ENCODE data around the gene ELAC1. TPM values are rescaled to one million over a fixed set of nuclear protein-coding genes. Genes with fewer than 3 reads are reported as not detected.
A peak's percentile ranks its signal among the peaks of the same experiment; 100 is the strongest.

ELAC1 gene
- polyA plus RNA-seq, 2 donors = 3.1 to 4.0 TPM

- Histone ChIP-seq H3K36me3 (ENCODE audit: control insufficient read depth in 2 of 2, insufficient read depth in 2 of 2, low read length in 1 of 2) (peaks cover 0 to 2% of the 10 kb centered on the region in 2 donors), H3K9me3 (ENCODE audit: control insufficient read depth in 2 of 2, insufficient read depth in 1 of 2, low read depth in 1 of 2, low read length in 1 of 2) (no peaks in the 10 kb centered on the region), H3K27ac (ENCODE audit: low read depth in 2 of 2, low read length in 1 of 2) (peak within 1 kb of the TSS; percentile 99), H3K27me3 (ENCODE audit: control insufficient read depth in 1 of 2, insufficient read depth in 2 of 2, low read length in 2 of 2) (no peaks in the 10 kb centered on the region), H3K4me1 (ENCODE audit: control insufficient read depth in 2 of 2, insufficient read depth in 2 of 2, low read length in 1 of 2) (peaks cover 3% of the 10 kb centered on the region in 2 donors), H3K4me3 (ENCODE audit: low read depth in 1 of 2, low read length in 2 of 2) (peak within 1 kb of the TSS; percentile 95 to 98)
- 0 to 1% methylated on average over 58 to 79 of the region's 79 CpGs for WGBS, 2 donors
Measured at GRCh38 chr18:51029694-51030536, 62.1 kb downstream of the ELAC1 start, which contains the start of gene SMAD4. Gene SMAD4 (plus strand): TSS chr18:51030213. CDS start chr18:51047047, 16,834 bp downstream.

GRCh38 chr18:51030537-51031258, 62.9 kb downstream of the ELAC1 start:
- WGBS, 2 donors = 1% methylated on average over 56 to 66 of the region's 66 CpGs
- Histone ChIP-seq H3K4me1 (ENCODE audit: control insufficient read depth in 2 of 2, insufficient read depth in 2 of 2, low read length in 1 of 2) (peaks cover 3% of the 10 kb centered on the region in 2 donors), H3K9me3 (ENCODE audit: control insufficient read depth in 2 of 2, insufficient read depth in 1 of 2, low read depth in 1 of 2, low read length in 1 of 2) (no peaks in the 10 kb centered on the region), H3K4me3 (ENCODE audit: low read depth in 1 of 2, low read length in 2 of 2) (peak overlapping the region; percentile 95 to 98), H3K36me3 (ENCODE audit: control insufficient read depth in 2 of 2, insufficient read depth in 2 of 2, low read length in 1 of 2) (peaks cover 0 to 2% of the 10 kb centered on the region in 2 donors), H3K27me3 (ENCODE audit: control insufficient read depth in 1 of 2, insufficient read depth in 2 of 2, low read length in 2 of 2) (no peaks in the 10 kb centered on the region), H3K27ac (ENCODE audit: low read depth in 2 of 2, low read length in 1 of 2) (peak overlapping the region; percentile 99)

DNA sequence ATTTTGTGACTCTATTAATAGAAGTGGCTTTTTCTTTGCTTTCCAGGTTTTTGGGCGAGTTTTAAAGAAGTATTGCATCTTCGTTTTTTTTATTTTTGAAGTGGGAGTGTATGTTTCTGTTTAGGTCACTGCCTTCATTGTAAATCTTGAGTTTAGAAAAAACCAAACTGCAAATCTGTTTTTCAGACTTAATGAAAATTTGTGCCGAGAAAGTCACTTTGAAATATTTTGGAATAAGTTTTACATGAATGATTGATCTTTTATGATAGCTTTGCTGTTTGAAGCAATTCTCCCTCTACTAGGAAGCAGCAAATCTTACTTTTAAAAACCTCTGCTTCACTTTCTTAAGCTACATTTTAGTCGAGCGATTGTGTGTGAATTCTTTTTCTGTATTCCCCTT, 64.4 kb downstream of the ELAC1 start:
- H3K36me3 ChIP-seq (ENCODE audit: control insufficient read depth in 2 of 2, insufficient read depth in 2 of 2, low read length in 1 of 2) = no peaks in the 10 kb centered on the region
- H3K27me3 ChIP-seq (ENCODE audit: control insufficient read depth in 1 of 2, insufficient read depth in 2 of 2, low read length in 2 of 2) = no peaks in the 10 kb centered on the region
- H3K9me3 ChIP-seq (ENCODE audit: control insufficient read depth in 2 of 2, insufficient read depth in 1 of 2, low read depth in 1 of 2, low read length in 1 of 2) = no peaks in the 10 kb centered on the region
- H3K4me3 ChIP-seq (ENCODE audit: low read depth in 1 of 2, low read length in 2 of 2) = peak overlapping the region in 1 of 2 donors; percentile 13
- H3K27ac ChIP-seq (ENCODE audit: low read depth in 2 of 2, low read length in 1 of 2) = no peak overlapping the region
- H3K4me1 ChIP-seq (ENCODE audit: control insufficient read depth in 2 of 2, insufficient read depth in 2 of 2, low read length in 1 of 2) = peaks cover 3% of the 10 kb centered on the region in 2 donors
- 23% methylated on average over 5 of the region's 5 CpGs for WGBS, 2 donors

DNA sequence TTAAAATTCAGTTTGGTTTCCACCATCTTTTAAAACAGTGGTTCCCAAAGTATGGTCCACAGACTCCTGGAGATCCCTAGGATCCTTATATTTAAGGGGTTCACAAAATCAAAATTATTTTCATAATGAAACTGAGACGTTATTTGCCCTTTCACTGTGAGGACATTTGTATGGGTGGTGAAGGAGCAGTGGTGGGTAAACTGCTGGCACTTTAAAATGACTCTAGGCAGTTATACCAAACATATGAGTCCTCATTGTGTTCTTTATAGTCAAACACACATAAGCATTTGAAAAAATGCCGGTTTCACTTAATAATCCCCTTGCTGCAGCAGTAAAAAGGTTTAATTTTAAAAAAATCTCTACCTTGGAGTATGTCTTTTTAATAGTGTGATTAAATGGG, 69.4 kb downstream of the ELAC1 start:
- Histone ChIP-seq H3K27ac (ENCODE audit: low read depth in 2 of 2, low read length in 1 of 2) (no peak overlapping the region), H3K4me3 (ENCODE audit: low read depth in 1 of 2, low read length in 2 of 2) (no peak overlapping the region), H3K9me3 (ENCODE audit: control insufficient read depth in 2 of 2, insufficient read depth in 1 of 2, low read depth in 1 of 2, low read length in 1 of 2) (no peaks in the 10 kb centered on the region), H3K27me3 (ENCODE audit: control insufficient read depth in 1 of 2, insufficient read depth in 2 of 2, low read length in 2 of 2) (no peaks in the 10 kb centered on the region), H3K4me1 (ENCODE audit: control insufficient read depth in 2 of 2, insufficient read depth in 2 of 2, low read length in 1 of 2) (peaks cover 0 to 8% of the 10 kb centered on the region in 2 donors), H3K36me3 (ENCODE audit: control insufficient read depth in 2 of 2, insufficient read depth in 2 of 2, low read length in 1 of 2) (no peaks in the 10 kb centered on the region)
- WGBS, 2 donors = 36 to 42% methylated on average over 2 of the region's 2 CpGs

Other genes with a start within 250 kb of the ELAC1 start
- gene MRO, start 148.0 kb upstream of the ELAC1 start, polyA plus RNA-seq = under 1 TPM; 0.07 to 0.16 TPM
- 10 to 100 TPM in 1 of 2 donors, 1 to 10 TPM in 1; 7.3 to 12.2 TPM for gene ME2, start 88.9 kb upstream of the ELAC1 start, polyA plus RNA-seq
- gene SMAD4, start 62.2 kb downstream of the ELAC1 start, polyA plus RNA-seq = 10 to 100 TPM in 1 of 2 donors, 1 to 10 TPM in 1; 6.1 to 16.3 TPM
- 1 to 10 TPM; 8.0 to 8.1 TPM for gene MEX3C, start 229.6 kb downstream of the ELAC1 start, polyA plus RNA-seq